AG09309 (cell line): ENCODE measurements around the gene DUSP22.

Experiments used
- DNase-seq: peaks from one replicate; pipeline ENCODE4 v3.0.0-alpha.2; 2010; ENCODE audit warnings: low read depth
- H3K4me3 ChIP-seq: 2 replicates; pipeline ENCODE4 v1.5.1; 2011; ENCODE audit warnings: mild to moderate bottlenecking, low read depth, low read length, moderate library complexity; ENCODE audit not compliant: control insufficient read depth
- CTCF ChIP-seq: IDR thresholded peaks from 2 replicates; pipeline ENCODE4 v1.5.1; 2011; ENCODE audit warnings: mild to moderate bottlenecking, low read depth, low read length, inconsistent platforms; ENCODE audit not compliant: insufficient read depth, control insufficient read depth; ENCODE audit errors: missing control alignments

Gene DUSP22

GRCh38 chr6:347951-348859 is 55.9 kb downstream of the DUSP22 start:
- no peak for TF ChIP-seq CTCF
- DNase-seq: no peak
- no peak overlapping the region for H3K4me3 ChIP-seq

- no peak overlapping the region for H3K4me3 ChIP-seq
- TF ChIP-seq CTCF: no peak
- DNase-seq: no peak
Observed at GRCh38 chr6:348860-349396, 56.6 kb downstream of the DUSP22 start.

- no peak overlapping the region for H3K4me3 ChIP-seq
- no peak for TF ChIP-seq CTCF
- no peak for DNase-seq
Observed at GRCh38 chr6:349491-349921, 57.2 kb downstream of the DUSP22 start.

GRCh38 chr6:350371-350770 is 58.1 kb downstream of the DUSP22 start:
- H3K4me3 ChIP-seq: no peak overlapping the region
- DNase-seq: no peak
- no peak for TF ChIP-seq CTCF

- no peak for TF ChIP-seq CTCF
- no peak for DNase-seq
- no peak overlapping the region for H3K4me3 ChIP-seq
Observed at GRCh38 chr6:351011-351866, 59.0 kb downstream of the DUSP22 start.

- no peak for TF ChIP-seq CTCF
- DNase-seq: no peak
Observed at GRCh38 chr6:351867-352289, 59.6 kb downstream of the DUSP22 start.

More at GRCh38 chr6:351867-352289, 59.6 kb downstream of the DUSP22 start:
- H3K4me3 ChIP-seq: no peak overlapping the region
